ENCODE data around the gene CEMIP2. TPM values are rescaled to one million over a fixed set of nuclear protein-coding genes. Genes with fewer than 3 reads are reported as not detected.

CEMIP2 gene
- polyA plus RNA-seq, 2 donors = 5.5 to 5.8 TPM

GRCh38 chr9:71796100-71796767 lies 27.9 kb upstream of the CEMIP2 start:
- no peaks in the 10 kb centered on the region for H3K9me3 ChIP-seq (ENCODE audit: control insufficient read depth in 2 of 2, insufficient read depth in 1 of 2, low read depth in 1 of 2, low read length in 1 of 2)
- no peak overlapping the region for H3K27ac ChIP-seq (ENCODE audit: low read depth in 2 of 2, low read length in 1 of 2)
- H3K27me3 ChIP-seq (ENCODE audit: control insufficient read depth in 1 of 2, insufficient read depth in 2 of 2, low read length in 2 of 2) = no peaks in the 10 kb centered on the region
- no peaks in the 10 kb centered on the region for H3K36me3 ChIP-seq (ENCODE audit: control insufficient read depth in 2 of 2, insufficient read depth in 2 of 2, low read length in 1 of 2)
- H3K4me1 ChIP-seq (ENCODE audit: control insufficient read depth in 2 of 2, insufficient read depth in 2 of 2, low read length in 1 of 2) = no peaks in the 10 kb centered on the region
- 85 to 88% methylated on average over 2 of the region's 2 CpGs for WGBS, 2 donors
- H3K4me3 ChIP-seq (ENCODE audit: low read depth in 1 of 2, low read length in 2 of 2) = no peak overlapping the region

DNA sequence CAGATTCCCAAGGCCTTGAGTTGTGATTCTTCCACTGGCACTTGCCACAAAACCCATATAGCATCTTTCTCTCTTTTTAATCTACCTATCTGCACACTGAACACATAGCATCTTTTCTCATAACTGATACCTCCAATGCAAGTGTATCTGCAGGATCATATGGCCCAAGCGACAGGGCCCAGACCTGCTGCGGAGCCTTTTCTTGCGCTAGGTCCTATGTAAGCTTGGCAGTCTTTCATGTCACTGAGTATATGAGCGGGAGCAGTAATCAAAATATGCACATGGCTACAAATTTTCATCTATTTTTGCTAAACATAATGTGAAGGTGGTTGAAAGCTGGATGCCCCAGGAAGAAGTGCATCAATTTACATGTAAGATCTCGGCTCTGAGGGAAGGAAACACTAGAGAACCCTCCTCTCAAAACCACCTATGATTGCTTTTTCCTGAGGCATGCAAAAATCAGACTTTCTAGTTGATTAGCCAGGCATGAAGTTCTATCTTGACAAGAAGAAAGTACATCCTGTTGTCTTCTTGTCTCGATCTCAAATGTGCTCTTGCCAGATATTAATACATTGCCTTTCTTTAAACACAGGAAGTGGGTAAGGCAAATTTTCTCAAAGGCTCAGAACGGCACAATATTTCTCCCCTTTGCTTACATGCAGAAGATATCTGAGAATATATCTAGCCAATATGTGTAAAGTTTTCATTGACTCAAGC lies 26.9 kb upstream of the CEMIP2 start:
- Histone ChIP-seq H3K4me3 (ENCODE audit: low read depth in 1 of 2, low read length in 2 of 2) (no peak overlapping the region), H3K4me1 (ENCODE audit: control insufficient read depth in 2 of 2, insufficient read depth in 2 of 2, low read length in 1 of 2) (no peaks in the 10 kb centered on the region), H3K9me3 (ENCODE audit: control insufficient read depth in 2 of 2, insufficient read depth in 1 of 2, low read depth in 1 of 2, low read length in 1 of 2) (no peaks in the 10 kb centered on the region), H3K27me3 (ENCODE audit: control insufficient read depth in 1 of 2, insufficient read depth in 2 of 2, low read length in 2 of 2) (no peaks in the 10 kb centered on the region), H3K36me3 (ENCODE audit: control insufficient read depth in 2 of 2, insufficient read depth in 2 of 2, low read length in 1 of 2) (no peaks in the 10 kb centered on the region), H3K27ac (ENCODE audit: low read depth in 2 of 2, low read length in 1 of 2) (no peak overlapping the region)
- 80% methylated on average over 7 of the region's 7 CpGs for WGBS, 2 donors

DNA sequence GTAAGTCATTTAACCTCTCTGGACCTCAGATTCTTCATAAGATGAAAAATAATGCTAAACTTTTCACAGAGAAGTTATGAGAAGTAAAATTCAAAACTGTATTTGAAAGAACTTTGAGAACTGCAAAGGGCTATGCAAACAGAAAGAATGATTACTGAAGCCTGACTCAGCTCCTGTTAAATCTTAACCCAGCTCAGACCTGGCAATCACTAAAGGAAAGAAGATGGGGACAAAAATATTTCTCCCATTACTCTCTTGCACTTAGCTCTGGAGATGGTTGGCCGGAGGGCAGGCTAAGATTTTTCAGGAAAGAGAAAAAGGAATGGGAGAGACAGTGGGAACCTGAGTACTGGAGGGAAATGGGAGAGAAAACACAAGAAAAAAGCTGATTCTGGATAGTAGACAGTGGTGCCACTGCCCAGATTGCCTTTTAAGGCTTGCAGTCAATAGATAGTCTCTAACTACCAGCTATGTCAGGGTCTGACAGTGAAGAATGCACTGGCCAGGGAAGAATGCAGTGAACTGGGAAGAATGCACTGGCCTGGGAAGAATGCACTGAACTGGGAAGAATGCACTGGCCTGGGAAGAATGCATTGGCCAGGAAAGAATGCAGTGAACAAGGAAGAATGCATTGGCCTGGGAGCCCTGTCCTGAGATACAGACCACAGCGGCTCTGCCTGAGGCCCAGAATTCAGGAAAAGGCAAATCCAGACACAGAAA lies 25.2 kb upstream of the CEMIP2 start:
- 88 to 94% methylated on average over 2 of the region's 2 CpGs for WGBS, 2 donors
- H3K9me3 ChIP-seq (ENCODE audit: control insufficient read depth in 2 of 2, insufficient read depth in 1 of 2, low read depth in 1 of 2, low read length in 1 of 2) = no peaks in the 10 kb centered on the region
- no peak overlapping the region for H3K4me3 ChIP-seq (ENCODE audit: low read depth in 1 of 2, low read length in 2 of 2)
- no peaks in the 10 kb centered on the region for H3K4me1 ChIP-seq (ENCODE audit: control insufficient read depth in 2 of 2, insufficient read depth in 2 of 2, low read length in 1 of 2)
- no peaks in the 10 kb centered on the region for H3K27me3 ChIP-seq (ENCODE audit: control insufficient read depth in 1 of 2, insufficient read depth in 2 of 2, low read length in 2 of 2)
- no peaks in the 10 kb centered on the region for H3K36me3 ChIP-seq (ENCODE audit: control insufficient read depth in 2 of 2, insufficient read depth in 2 of 2, low read length in 1 of 2)
- H3K27ac ChIP-seq (ENCODE audit: low read depth in 2 of 2, low read length in 1 of 2) = no peak overlapping the region

GRCh38 chr9:71791875-71792274 lies 23.6 kb upstream of the CEMIP2 start:
- Histone ChIP-seq H3K27me3 (ENCODE audit: control insufficient read depth in 1 of 2, insufficient read depth in 2 of 2, low read length in 2 of 2) (no peaks in the 10 kb centered on the region), H3K4me3 (ENCODE audit: low read depth in 1 of 2, low read length in 2 of 2) (no peak overlapping the region), H3K4me1 (ENCODE audit: control insufficient read depth in 2 of 2, insufficient read depth in 2 of 2, low read length in 1 of 2) (no peaks in the 10 kb centered on the region), H3K27ac (ENCODE audit: low read depth in 2 of 2, low read length in 1 of 2) (no peak overlapping the region), H3K36me3 (ENCODE audit: control insufficient read depth in 2 of 2, insufficient read depth in 2 of 2, low read length in 1 of 2) (no peaks in the 10 kb centered on the region), H3K9me3 (ENCODE audit: control insufficient read depth in 2 of 2, insufficient read depth in 1 of 2, low read depth in 1 of 2, low read length in 1 of 2) (no peaks in the 10 kb centered on the region)
- 87 to 95% methylated on average over 4 of the region's 4 CpGs for WGBS, 2 donors

DNA sequence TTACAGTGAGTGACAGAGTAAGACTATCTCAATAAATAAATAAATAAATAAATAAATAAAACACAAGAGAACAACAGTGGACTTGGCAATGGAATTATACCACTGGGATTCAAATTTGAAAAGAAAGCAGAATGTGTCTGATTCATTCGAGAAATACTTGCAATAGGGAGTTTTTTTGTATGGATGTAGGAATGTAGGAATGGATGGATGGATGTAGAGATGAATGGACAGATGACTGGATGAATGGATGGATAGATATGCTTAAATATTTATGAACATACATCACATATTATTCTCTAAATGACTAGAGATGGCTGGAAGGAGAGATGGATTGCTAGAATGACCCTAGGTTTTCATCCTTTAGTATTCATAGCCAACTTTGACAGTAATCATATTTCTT lies 22.0 kb upstream of the CEMIP2 start:
- Histone ChIP-seq H3K4me3 (ENCODE audit: low read depth in 1 of 2, low read length in 2 of 2) (no peak overlapping the region), H3K27me3 (ENCODE audit: control insufficient read depth in 1 of 2, insufficient read depth in 2 of 2, low read length in 2 of 2) (no peaks in the 10 kb centered on the region)
- 84 to 92% methylated on average over 1 of the region's 1 CpG for WGBS, 2 donors

GRCh38 chr9:71783120-71783523 lies 14.8 kb upstream of the CEMIP2 start:
- Histone ChIP-seq H3K36me3 (ENCODE audit: control insufficient read depth in 2 of 2, insufficient read depth in 2 of 2, low read length in 1 of 2) (no peaks in the 10 kb centered on the region), H3K27me3 (ENCODE audit: control insufficient read depth in 1 of 2, insufficient read depth in 2 of 2, low read length in 2 of 2) (no peaks in the 10 kb centered on the region), H3K4me3 (ENCODE audit: low read depth in 1 of 2, low read length in 2 of 2) (no peak overlapping the region), H3K27ac (ENCODE audit: low read depth in 2 of 2, low read length in 1 of 2) (peak overlapping the region; percentile 58 to 74), H3K4me1 (ENCODE audit: control insufficient read depth in 2 of 2, insufficient read depth in 2 of 2, low read length in 1 of 2) (peaks cover 0 to 5% of the 10 kb centered on the region in 2 donors), H3K9me3 (ENCODE audit: control insufficient read depth in 2 of 2, insufficient read depth in 1 of 2, low read depth in 1 of 2, low read length in 1 of 2) (no peaks in the 10 kb centered on the region)
- WGBS, 2 donors = 26 to 31% methylated on average over 9 of the region's 9 CpGs

More for the DNA sequence above, 22.0 kb upstream of the CEMIP2 start:
- Histone ChIP-seq H3K27ac (ENCODE audit: low read depth in 2 of 2, low read length in 1 of 2) (no peak overlapping the region), H3K4me1 (ENCODE audit: control insufficient read depth in 2 of 2, insufficient read depth in 2 of 2, low read length in 1 of 2) (no peaks in the 10 kb centered on the region), H3K9me3 (ENCODE audit: control insufficient read depth in 2 of 2, insufficient read depth in 1 of 2, low read depth in 1 of 2, low read length in 1 of 2) (no peaks in the 10 kb centered on the region), H3K36me3 (ENCODE audit: control insufficient read depth in 2 of 2, insufficient read depth in 2 of 2, low read length in 1 of 2) (no peaks in the 10 kb centered on the region)

GRCh38 chr9:71781391-71781790 lies 13.1 kb upstream of the CEMIP2 start:
- Histone ChIP-seq H3K4me1 (ENCODE audit: control insufficient read depth in 2 of 2, insufficient read depth in 2 of 2, low read length in 1 of 2) (peaks cover 0 to 5% of the 10 kb centered on the region in 2 donors), H3K36me3 (ENCODE audit: control insufficient read depth in 2 of 2, insufficient read depth in 2 of 2, low read length in 1 of 2) (no peaks in the 10 kb centered on the region), H3K27ac (ENCODE audit: low read depth in 2 of 2, low read length in 1 of 2) (no peak overlapping the region)

DNA sequence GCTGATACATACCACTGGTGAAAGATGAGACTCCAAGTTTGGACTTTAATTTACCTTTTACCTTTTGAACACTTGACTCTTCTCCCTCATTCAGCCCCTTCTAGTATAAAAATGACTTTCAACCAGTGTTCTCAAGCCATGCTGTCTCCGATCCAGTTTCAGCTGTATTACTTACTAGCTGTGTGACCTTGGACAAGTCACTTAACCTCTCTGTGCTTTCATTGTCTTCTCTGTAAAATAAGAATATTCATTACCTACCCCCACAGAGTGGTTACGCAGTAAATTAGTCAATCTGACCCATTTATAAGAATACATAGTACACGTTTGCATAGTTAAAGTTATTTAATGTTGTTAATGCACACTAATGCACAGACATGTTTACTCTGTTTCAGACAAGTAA lies 12.6 kb upstream of the CEMIP2 start:
- Histone ChIP-seq H3K27ac (ENCODE audit: low read depth in 2 of 2, low read length in 1 of 2) (no peak overlapping the region), H3K4me3 (ENCODE audit: low read depth in 1 of 2, low read length in 2 of 2) (no peak overlapping the region), H3K27me3 (ENCODE audit: control insufficient read depth in 1 of 2, insufficient read depth in 2 of 2, low read length in 2 of 2) (no peaks in the 10 kb centered on the region), H3K4me1 (ENCODE audit: control insufficient read depth in 2 of 2, insufficient read depth in 2 of 2, low read length in 1 of 2) (peaks cover 0 to 5% of the 10 kb centered on the region in 2 donors), H3K9me3 (ENCODE audit: control insufficient read depth in 2 of 2, insufficient read depth in 1 of 2, low read depth in 1 of 2, low read length in 1 of 2) (no peaks in the 10 kb centered on the region), H3K36me3 (ENCODE audit: control insufficient read depth in 2 of 2, insufficient read depth in 2 of 2, low read length in 1 of 2) (no peaks in the 10 kb centered on the region)
- WGBS, 2 donors = 85 to 87% methylated on average over 3 of the region's 3 CpGs

More at GRCh38 chr9:71781391-71781790, 13.1 kb upstream of the CEMIP2 start:
- no peaks in the 10 kb centered on the region for H3K27me3 ChIP-seq (ENCODE audit: control insufficient read depth in 1 of 2, insufficient read depth in 2 of 2, low read length in 2 of 2)
- no peaks in the 10 kb centered on the region for H3K9me3 ChIP-seq (ENCODE audit: control insufficient read depth in 2 of 2, insufficient read depth in 1 of 2, low read depth in 1 of 2, low read length in 1 of 2)
- no peak overlapping the region for H3K4me3 ChIP-seq (ENCODE audit: low read depth in 1 of 2, low read length in 2 of 2)

GRCh38 chr9:71778085-71778484 lies 9.8 kb upstream of the CEMIP2 start:
- Histone ChIP-seq H3K36me3 (ENCODE audit: control insufficient read depth in 2 of 2, insufficient read depth in 2 of 2, low read length in 1 of 2) (no peaks in the 10 kb centered on the region), H3K27me3 (ENCODE audit: control insufficient read depth in 1 of 2, insufficient read depth in 2 of 2, low read length in 2 of 2) (no peaks in the 10 kb centered on the region), H3K27ac (ENCODE audit: low read depth in 2 of 2, low read length in 1 of 2) (no peak overlapping the region), H3K9me3 (ENCODE audit: control insufficient read depth in 2 of 2, insufficient read depth in 1 of 2, low read depth in 1 of 2, low read length in 1 of 2) (no peaks in the 10 kb centered on the region), H3K4me3 (ENCODE audit: low read depth in 1 of 2, low read length in 2 of 2) (no peak overlapping the region), H3K4me1 (ENCODE audit: control insufficient read depth in 2 of 2, insufficient read depth in 2 of 2, low read length in 1 of 2) (peaks cover 0 to 6% of the 10 kb centered on the region in 2 donors)
- WGBS, 2 donors = 79 to 84% methylated on average over 5 of the region's 5 CpGs

Measured in esophagus (tissue), 2 donors.